ENCODE data around the gene TACSTD2. TPM values are rescaled to one million over a fixed set of nuclear protein-coding genes. Genes with fewer than 3 reads are reported as not detected.

TACSTD2 gene
- total RNA-seq, 1 donor: under 0.01 TPM

GRCh38 chr1:58596631-58597052, 19.6 kb upstream of the TACSTD2 start:
- no peaks in the 10 kb centered on the region for H3K79me2 ChIP-seq (ENCODE audit: insufficient read depth, low read length)
- DNase-seq (ENCODE audit: insufficient read length, low spot score, missing footprints): no peak
- peak overlapping the region; percentile 23 for H3K4me2 ChIP-seq (ENCODE audit: insufficient read depth, low read length)
- H3K36me3 ChIP-seq (ENCODE audit: insufficient read depth, low read length): no peaks in the 10 kb centered on the region
- H2AFZ ChIP-seq (ENCODE audit: low read length): peak overlapping the region; percentile 52
- H4K20me1 ChIP-seq (ENCODE audit: insufficient read depth, low read length): no peaks in the 10 kb centered on the region
- no peak overlapping the region for H3K4me3 ChIP-seq (ENCODE audit: insufficient read depth, low read length)
- H3K27me3 ChIP-seq (ENCODE audit: insufficient read depth, low read length): no peaks in the 10 kb centered on the region
- peaks cover 16% of the 10 kb centered on the region for H3K4me1 ChIP-seq (ENCODE audit: insufficient read depth, low read length)
- H3K27ac ChIP-seq (ENCODE audit: low read depth, low read length): no peak overlapping the region
- H3K9me3 ChIP-seq (ENCODE audit: low read depth, low read length): no peaks in the 10 kb centered on the region
- no peak for TF ChIP-seq CTCF (IDR thresholded peaks at IDR 0.05; ENCODE audit: extremely low read depth, low read depth, low read length)

GRCh38 chr1:58594546-58594945, 17.5 kb upstream of the TACSTD2 start:
- Histone ChIP-seq H3K9me3 (ENCODE audit: low read depth, low read length) (no peaks in the 10 kb centered on the region), H3K4me1 (ENCODE audit: insufficient read depth, low read length) (peaks cover 16% of the 10 kb centered on the region), H4K20me1 (ENCODE audit: insufficient read depth, low read length) (no peaks in the 10 kb centered on the region), H3K4me3 (ENCODE audit: insufficient read depth, low read length) (no peak overlapping the region), H3K79me2 (ENCODE audit: insufficient read depth, low read length) (no peaks in the 10 kb centered on the region), H3K4me2 (ENCODE audit: insufficient read depth, low read length) (no peak overlapping the region), H2AFZ (ENCODE audit: low read length) (no peak overlapping the region), H3K27me3 (ENCODE audit: insufficient read depth, low read length) (no peaks in the 10 kb centered on the region), H3K36me3 (ENCODE audit: insufficient read depth, low read length) (no peaks in the 10 kb centered on the region), H3K27ac (ENCODE audit: low read depth, low read length) (no peak overlapping the region)
- TF ChIP-seq CTCF (IDR thresholded peaks at IDR 0.05; ENCODE audit: extremely low read depth, low read depth, low read length): no peak
- DNase-seq (ENCODE audit: insufficient read length, low spot score, missing footprints): no peak

GRCh38 chr1:58592522-58593134, 15.6 kb upstream of the TACSTD2 start:
- no peak for TF ChIP-seq CTCF (IDR thresholded peaks at IDR 0.05; ENCODE audit: extremely low read depth, low read depth, low read length)
- H3K79me2 ChIP-seq (ENCODE audit: insufficient read depth, low read length): no peaks in the 10 kb centered on the region
- peaks cover 16% of the 10 kb centered on the region for H3K4me1 ChIP-seq (ENCODE audit: insufficient read depth, low read length)
- peak overlapping the region; percentile 47 for H3K27ac ChIP-seq (ENCODE audit: low read depth, low read length)
- H4K20me1 ChIP-seq (ENCODE audit: insufficient read depth, low read length): no peaks in the 10 kb centered on the region
- no peaks in the 10 kb centered on the region for H3K9me3 ChIP-seq (ENCODE audit: low read depth, low read length)
- H3K27me3 ChIP-seq (ENCODE audit: insufficient read depth, low read length): no peaks in the 10 kb centered on the region
- DNase-seq (ENCODE audit: insufficient read length, low spot score, missing footprints): peak; percentile 92
- H2AFZ ChIP-seq (ENCODE audit: low read length): peak overlapping the region; percentile 52
- peak overlapping the region; percentile 64 for H3K4me2 ChIP-seq (ENCODE audit: insufficient read depth, low read length)
- no peak overlapping the region for H3K4me3 ChIP-seq (ENCODE audit: insufficient read depth, low read length)
- no peaks in the 10 kb centered on the region for H3K36me3 ChIP-seq (ENCODE audit: insufficient read depth, low read length)

- Histone ChIP-seq H3K79me2 (ENCODE audit: insufficient read depth, low read length) (no peaks in the 10 kb centered on the region), H3K27me3 (ENCODE audit: insufficient read depth, low read length) (no peaks in the 10 kb centered on the region), H3K4me2 (ENCODE audit: insufficient read depth, low read length) (no peak overlapping the region), H3K9me3 (ENCODE audit: low read depth, low read length) (no peaks in the 10 kb centered on the region), H2AFZ (ENCODE audit: low read length) (no peak overlapping the region), H3K4me3 (ENCODE audit: insufficient read depth, low read length) (no peak overlapping the region), H3K36me3 (ENCODE audit: insufficient read depth, low read length) (no peaks in the 10 kb centered on the region), H3K4me1 (ENCODE audit: insufficient read depth, low read length) (peaks cover 19% of the 10 kb centered on the region), H3K27ac (ENCODE audit: low read depth, low read length) (peak overlapping the region; percentile 40), H4K20me1 (ENCODE audit: insufficient read depth, low read length) (no peaks in the 10 kb centered on the region)
- DNase-seq (ENCODE audit: insufficient read length, low spot score, missing footprints): no peak
- no peak for TF ChIP-seq CTCF (IDR thresholded peaks at IDR 0.05; ENCODE audit: extremely low read depth, low read depth, low read length)
These were observed 14.8 kb upstream of the TACSTD2 start for GRCh38 chr1:58591806-58592205.
